Vagina (tissue), 2 donors: ENCODE results near the gene TTL. TPM values are rescaled to one million over a fixed set of nuclear protein-coding genes. Genes with fewer than 3 reads are reported as not detected.
"Not testable (repeated sequence)": the region's sequence is repeated elsewhere in the genome, so short reads cannot be mapped to it uniquely, and the experiment has no call there.

Source experiments
- DNase-seq, 2 donors: peaks; one replicate each; pipeline ENCODE4 v3.0.0-alpha.2; 2017; ENCODE audit errors: extremely low spot score in 2 of 2
- H3K27ac ChIP-seq: fragments of 200-600 bp; sonication (generic); one replicate; pipeline ENCODE4 v1.5.1; 2019
- H3K27me3 ChIP-seq: fragments of 200-600 bp; sonication (generic); one replicate; pipeline ENCODE4 v1.5.1; 2019
- H3K36me3 ChIP-seq, 2 donors: fragments of 200-600 bp; sonication (generic); one replicate each; pipeline ENCODE4 v1.5.1; 2017 to 2019
- H3K4me1 ChIP-seq: fragments of 200-600 bp; sonication (generic); one replicate; pipeline ENCODE4 v1.5.1; 2019
- H3K4me3 ChIP-seq, 2 donors: fragments of 200-600 bp; sonication (generic); 1 replicate in 1 of 2; 2 replicates in 1 of 2; pipeline ENCODE4 v1.5.1; 2016 to 2019
- H3K9me3 ChIP-seq: fragments of 200-600 bp; sonication (generic); one replicate; pipeline ENCODE4 v1.5.1; 2019
- POLR2A ChIP-seq, 2 donors: fragments of 450-650 bp; IDR thresholded peaks; one replicate each; pipeline ENCODE4 v1.6.1; 2017; ENCODE audit warnings: antibody characterized with exemption in 2 of 2, mild to moderate bottlenecking in 2 of 2, moderate library complexity in 2 of 2
- POLR2AphosphoS5 ChIP-seq, 2 donors: sonication (generic); formaldehyde crosslinking; IDR thresholded peaks; one replicate each; pipeline ENCODE4 v1.9.0; 2017; ENCODE audit warnings: antibody characterized with exemption in 2 of 2, mild to moderate bottlenecking in 2 of 2, low read depth in 1 of 2; ENCODE audit not compliant: insufficient read depth in 1 of 2
- intact Hi-C: fragments of 100-400 bp; cut with DNase I; formaldehyde crosslinking; loops from one replicate; pipeline ENCODE4 v1.15.1; 2023
- total RNA-seq: library from RNA; depleted of rRNA; stranded (reverse); fragments of >200 nt; gene quantifications from one replicate; pipeline ENCODE4 v1.2.3, GENCODE V29; 2016
- TF ChIP-seq, protein P1 (sequence below), 3 experiments: fragments of 450-650 bp in 2 of 3; fragments of 200-600 bp in 1 of 3; sonication (generic) in 1 of 3; IDR thresholded peaks; one replicate each; pipeline ENCODE4 v1.5.1; 2017 to 2019; ENCODE audit warnings: antibody characterized with exemption in 3 of 3, mild to moderate bottlenecking in 2 of 3, moderate library complexity in 2 of 3

TTL gene
- total RNA-seq, 1 donor from 2014 or later, result 11.0 TPM

DNA sequence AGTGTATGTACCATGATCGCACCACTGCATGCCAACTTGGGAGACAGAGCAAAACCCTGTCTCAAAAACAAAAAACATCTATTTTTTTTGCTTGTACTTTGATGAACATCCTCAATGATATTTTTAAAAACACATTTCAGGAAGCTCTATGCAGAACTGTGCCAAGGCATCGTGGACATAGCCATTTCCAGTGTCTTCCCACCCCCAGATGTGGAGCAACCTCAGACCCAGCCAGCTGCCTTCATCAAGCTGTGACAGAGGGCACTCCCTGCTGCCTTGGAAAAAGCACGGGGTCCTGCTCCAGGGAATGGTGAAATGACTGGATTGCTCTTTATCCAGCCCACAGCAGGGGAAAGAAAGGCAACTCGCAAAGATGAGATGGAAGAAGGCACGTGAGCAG, 46.6 kb downstream of the TTL start:
- no peak overlapping the region for H3K4me3 ChIP-seq
- H3K9me3 ChIP-seq, result no peaks in the 10 kb centered on the region
- intact Hi-C loops, result no loop called here
- H3K4me1 ChIP-seq, result no peaks in the 10 kb centered on the region
- no peaks in the 10 kb centered on the region for H3K27me3 ChIP-seq
- no peak for DNase-seq
- peaks cover 0 to 16% of the 10 kb centered on the region in 2 donors for H3K36me3 ChIP-seq
- TF ChIP-seq POLR2AphosphoS5 (IDR thresholded peaks at IDR 0.05; ENCODE audit: insufficient read depth in 1 of 2, low read depth in 1 of 2) (no peak), POLR2A (IDR thresholded peaks at IDR 0.05) (no peak)
- TF ChIP-seq, protein P1, sequence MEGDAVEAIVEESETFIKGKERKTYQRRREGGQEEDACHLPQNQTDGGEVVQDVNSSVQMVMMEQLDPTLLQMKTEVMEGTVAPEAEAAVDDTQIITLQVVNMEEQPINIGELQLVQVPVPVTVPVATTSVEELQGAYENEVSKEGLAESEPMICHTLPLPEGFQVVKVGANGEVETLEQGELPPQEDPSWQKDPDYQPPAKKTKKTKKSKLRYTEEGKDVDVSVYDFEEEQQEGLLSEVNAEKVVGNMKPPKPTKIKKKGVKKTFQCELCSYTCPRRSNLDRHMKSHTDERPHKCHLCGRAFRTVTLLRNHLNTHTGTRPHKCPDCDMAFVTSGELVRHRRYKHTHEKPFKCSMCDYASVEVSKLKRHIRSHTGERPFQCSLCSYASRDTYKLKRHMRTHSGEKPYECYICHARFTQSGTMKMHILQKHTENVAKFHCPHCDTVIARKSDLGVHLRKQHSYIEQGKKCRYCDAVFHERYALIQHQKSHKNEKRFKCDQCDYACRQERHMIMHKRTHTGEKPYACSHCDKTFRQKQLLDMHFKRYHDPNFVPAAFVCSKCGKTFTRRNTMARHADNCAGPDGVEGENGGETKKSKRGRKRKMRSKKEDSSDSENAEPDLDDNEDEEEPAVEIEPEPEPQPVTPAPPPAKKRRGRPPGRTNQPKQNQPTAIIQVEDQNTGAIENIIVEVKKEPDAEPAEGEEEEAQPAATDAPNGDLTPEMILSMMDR (IDR thresholded peaks at IDR 0.05), result no peak
- H3K27ac ChIP-seq, result no peak overlapping the region

DNA sequence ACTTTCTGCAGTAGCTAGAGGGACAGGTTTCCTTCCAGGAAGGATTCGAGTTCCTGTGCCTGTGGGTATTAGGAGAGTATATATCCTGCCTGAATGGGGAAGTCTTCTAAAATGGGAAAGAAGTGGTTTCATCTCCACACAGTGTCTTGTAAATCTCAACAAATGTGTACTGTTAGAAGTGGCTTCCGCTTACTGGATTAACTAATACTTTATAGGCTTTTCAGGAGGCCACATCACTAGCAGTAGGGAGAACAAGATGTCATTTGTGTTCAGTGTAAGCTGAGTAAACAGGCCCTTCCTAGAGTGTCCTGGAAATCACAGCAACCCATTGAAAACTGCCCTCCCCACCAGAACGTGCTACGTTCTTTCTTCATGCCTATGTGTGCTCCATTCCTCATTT, 47.8 kb downstream of the TTL start:
- Histone ChIP-seq H3K4me3 (no peak overlapping the region), H3K27ac (no peak overlapping the region), H3K27me3 (no peaks in the 10 kb centered on the region), H3K9me3 (no peaks in the 10 kb centered on the region), H3K4me1 (no peaks in the 10 kb centered on the region), H3K36me3 (peaks cover 0 to 16% of the 10 kb centered on the region in 2 donors)
- intact Hi-C loops, result no loop called here
- DNase-seq, result no peak
- no peak for TF ChIP-seq POLR2A (IDR thresholded peaks at IDR 0.05)
- TF ChIP-seq POLR2AphosphoS5 (IDR thresholded peaks at IDR 0.05; ENCODE audit: insufficient read depth in 1 of 2, low read depth in 1 of 2), result no peak
- TF ChIP-seq, protein P1 (IDR thresholded peaks at IDR 0.05), result no peak

DNA sequence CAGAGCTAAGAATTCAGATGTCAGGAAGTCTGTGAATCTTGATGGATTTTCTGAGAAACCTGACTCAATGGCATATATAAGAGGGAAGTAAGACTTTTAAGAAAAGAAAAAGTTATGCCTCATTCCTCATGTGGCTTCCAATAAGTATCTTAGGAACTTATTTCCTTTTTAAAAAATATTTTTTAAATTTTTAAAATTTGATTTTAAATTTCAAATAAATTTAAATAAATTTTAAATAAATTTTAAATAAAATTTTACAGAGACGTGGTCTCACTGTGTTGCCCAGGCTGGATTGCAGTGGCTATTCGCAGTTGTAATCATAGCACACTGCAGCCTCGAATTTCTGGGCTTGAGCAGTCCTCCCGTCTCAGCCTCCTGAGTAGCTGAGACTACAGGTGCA, 48.8 kb downstream of the TTL start:
- H3K36me3 ChIP-seq, result peaks cover 0 to 16% of the 10 kb centered on the region in 2 donors
- H3K27ac ChIP-seq, result no peak overlapping the region
- intact Hi-C loops, result no loop called here
- DNase-seq, result no peak
- no peak overlapping the region for H3K4me3 ChIP-seq
- no peaks in the 10 kb centered on the region for H3K4me1 ChIP-seq
- no peaks in the 10 kb centered on the region for H3K27me3 ChIP-seq
- H3K9me3 ChIP-seq, result no peaks in the 10 kb centered on the region
- TF ChIP-seq, protein P1 (IDR thresholded peaks at IDR 0.05), result no peak
- TF ChIP-seq POLR2A (IDR thresholded peaks at IDR 0.05), result no peak
- TF ChIP-seq POLR2AphosphoS5 (IDR thresholded peaks at IDR 0.05; ENCODE audit: insufficient read depth in 1 of 2, low read depth in 1 of 2), result no peak

DNA sequence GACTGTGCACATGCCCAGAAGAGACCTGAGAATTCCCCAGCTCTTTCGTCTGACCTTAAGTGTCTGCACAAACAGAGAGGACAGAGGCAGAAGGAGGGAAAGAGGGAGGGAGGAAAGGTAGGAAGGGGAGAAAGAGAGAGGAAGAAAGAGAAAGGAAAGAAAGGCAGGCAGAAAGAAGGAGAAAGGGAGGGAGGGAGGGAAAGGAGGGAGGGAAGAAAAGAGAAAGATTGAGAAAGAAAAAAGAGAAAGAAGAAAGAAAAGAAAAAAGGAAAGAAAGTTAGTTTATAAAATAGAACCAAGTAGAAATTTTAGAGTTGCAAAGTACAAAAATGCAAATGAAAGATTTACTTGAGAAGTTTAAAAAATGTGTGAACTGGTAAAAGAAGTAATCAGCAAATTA, 52.9 kb downstream of the TTL start:
- Histone ChIP-seq H3K36me3 (peaks cover 0 to 3% of the 10 kb centered on the region in 2 donors), H3K4me3 (no peak overlapping the region), H3K27ac (no peak overlapping the region), H3K27me3 (no peaks in the 10 kb centered on the region), H3K4me1 (no peaks in the 10 kb centered on the region), H3K9me3 (no peaks in the 10 kb centered on the region)
- TF ChIP-seq POLR2A (IDR thresholded peaks at IDR 0.05), result no peak
- TF ChIP-seq POLR2AphosphoS5 (IDR thresholded peaks at IDR 0.05; ENCODE audit: insufficient read depth in 1 of 2, low read depth in 1 of 2), result no peak
- TF ChIP-seq, protein P1 (IDR thresholded peaks at IDR 0.05), result no peak
- intact Hi-C loops, result no loop called here
- no peak for DNase-seq

DNA sequence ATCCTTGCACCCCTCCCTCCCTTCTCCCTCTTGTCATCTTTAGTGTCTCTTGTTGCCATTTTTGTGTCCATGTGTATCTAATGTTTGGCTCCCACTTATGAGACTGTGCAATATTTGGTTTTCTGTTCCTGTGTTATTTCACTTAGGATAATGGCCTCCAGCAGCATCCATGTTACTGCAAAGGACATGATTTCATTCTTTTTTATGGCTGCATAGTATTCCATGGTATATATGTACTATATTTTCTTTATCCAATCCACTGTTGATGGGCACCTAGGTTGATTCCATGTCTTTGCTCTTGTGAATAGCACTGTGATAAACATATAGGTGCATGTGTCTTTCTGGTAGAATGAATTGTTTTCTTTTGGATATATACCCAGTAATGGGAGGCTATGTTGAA, 54.7 kb downstream of the TTL start:
- DNase-seq, intact Hi-C loops, H3K4me3 ChIP-seq: not testable (repeated sequence)

DNA sequence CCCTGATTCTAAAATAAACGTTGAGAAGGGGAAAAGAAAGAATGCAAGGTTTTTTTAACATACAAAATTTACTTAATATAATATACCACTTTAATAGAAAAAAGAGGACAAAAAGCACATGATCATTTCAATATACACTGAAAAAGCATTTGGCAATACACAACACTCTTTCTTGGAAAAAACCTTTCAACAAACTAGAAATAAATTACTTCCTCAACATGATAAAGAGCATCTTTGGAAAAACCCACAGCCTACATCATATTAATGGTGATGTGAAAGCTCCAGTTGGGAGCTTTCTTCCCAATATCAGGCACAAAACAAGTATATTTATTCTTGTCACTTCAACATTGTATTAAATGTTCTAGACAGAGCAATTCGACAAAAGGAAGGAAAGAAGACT, 57.4 kb downstream of the TTL start:
- Histone ChIP-seq H3K36me3 (no peaks in the 10 kb centered on the region), H3K27me3 (no peaks in the 10 kb centered on the region), H3K9me3 (no peaks in the 10 kb centered on the region), H3K27ac (no peak overlapping the region), H3K4me3 (no peak overlapping the region), H3K4me1 (peaks cover 17% of the 10 kb centered on the region)
- intact Hi-C loops, result no loop called here
- no peak for TF ChIP-seq POLR2AphosphoS5 (IDR thresholded peaks at IDR 0.05; ENCODE audit: insufficient read depth in 1 of 2, low read depth in 1 of 2)
- TF ChIP-seq, protein P1 (IDR thresholded peaks at IDR 0.05), result no peak
- TF ChIP-seq POLR2A (IDR thresholded peaks at IDR 0.05), result no peak
- no peak for DNase-seq

More for the DNA sequence above, 54.7 kb downstream of the TTL start:
- not testable (repeated sequence) for H3K9me3 ChIP-seq, H3K4me1 ChIP-seq, H3K36me3 ChIP-seq, H3K27me3 ChIP-seq, H3K27ac ChIP-seq
